HG02981 (cell line): Measurements from ENCODE around the gene OPHN1.

Experiments
- ATAC-seq: cut with Tn5 transposase; IDR thresholded peaks from one replicate; pipeline ENCODE4 v1.9.1; 2021; ENCODE audit warnings: mild to moderate bottlenecking, moderate library complexity; ENCODE audit not compliant: unreplicated experiment

OPHN1 gene

DNA sequence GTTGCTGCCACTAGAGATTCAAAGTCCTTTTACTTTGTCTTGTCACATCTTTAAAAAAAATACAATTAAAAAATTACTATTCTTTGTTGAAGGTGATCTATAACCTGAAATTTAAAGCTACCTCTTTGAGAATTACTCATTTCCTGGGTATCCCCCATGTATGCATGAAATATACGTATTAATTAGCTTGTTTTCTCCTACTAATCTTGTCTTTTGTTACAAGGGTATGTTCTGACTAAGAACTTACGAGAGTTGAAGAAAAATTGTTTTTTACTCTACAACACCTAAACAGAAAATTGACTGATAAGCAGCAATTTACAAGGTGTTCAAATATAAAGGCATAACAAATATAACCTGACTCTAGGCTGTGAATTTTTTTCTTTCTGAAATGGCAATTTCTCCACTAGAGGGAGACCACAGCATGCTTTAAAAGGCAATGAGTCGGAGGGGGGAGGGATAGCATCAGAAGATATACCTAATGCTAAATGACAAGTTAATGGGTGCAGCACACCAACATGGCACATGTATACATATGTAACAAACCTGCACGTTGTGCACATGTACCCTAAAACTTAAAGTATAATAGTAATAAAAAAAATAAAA is 249.6 kb downstream of the OPHN1 start:
- no peak for ATAC-seq

DNA sequence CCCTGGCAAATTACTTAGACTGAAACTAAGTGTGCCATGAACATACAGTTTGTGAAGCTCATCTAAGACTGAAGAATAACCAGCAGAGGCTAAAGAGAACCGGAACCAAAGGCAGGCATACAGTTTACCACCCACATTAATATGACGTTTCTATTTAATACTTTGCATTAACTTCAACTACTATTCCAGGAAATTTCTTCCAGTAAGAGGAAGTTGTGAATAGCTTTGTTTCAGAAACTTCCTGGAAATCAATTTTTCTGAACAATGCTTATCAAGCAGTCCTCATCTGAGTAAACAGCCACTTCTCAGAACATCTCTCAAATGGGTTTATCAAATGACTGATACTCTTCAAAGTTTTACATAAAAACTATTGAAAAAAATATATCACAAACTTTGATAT is 252.7 kb downstream of the OPHN1 start:
- ATAC-seq, result no peak

- no peak for ATAC-seq
These were observed 253.9 kb downstream of the OPHN1 start for GRCh38 chrX:68179355-68179754.

GRCh38 chrX:68177542-68177941 is 255.8 kb downstream of the OPHN1 start:
- ATAC-seq, result no peak

- ATAC-seq, result no peak
These were observed 257.7 kb downstream of the OPHN1 start for GRCh38 chrX:68175562-68175961.

- no peak for ATAC-seq
These were observed 269.9 kb downstream of the OPHN1 start for GRCh38 chrX:68163441-68163840.

- ATAC-seq, result no peak
These were observed 285.4 kb downstream of the OPHN1 start for GRCh38 chrX:68147848-68148247.

DNA sequence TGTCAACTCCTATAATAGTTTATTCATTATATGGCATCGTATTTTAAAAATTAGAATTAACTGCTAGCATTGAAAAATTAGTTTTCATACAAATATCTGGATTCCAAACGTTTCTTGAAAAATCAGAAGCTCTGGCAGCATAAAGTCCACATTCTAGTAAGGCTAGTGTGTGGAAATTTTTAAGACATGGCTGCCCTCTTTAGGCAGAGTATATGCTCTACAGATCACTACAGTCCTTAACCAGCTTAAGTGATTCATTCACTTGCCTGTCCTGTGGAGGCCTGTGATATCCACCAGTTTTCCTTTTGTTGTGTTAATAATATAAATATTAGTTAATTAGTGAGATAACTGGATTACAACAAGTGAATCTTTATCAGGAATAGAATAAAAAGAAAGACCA is 287.2 kb downstream of the OPHN1 start:
- ATAC-seq, result no peak

- no peak for ATAC-seq
These were observed 293.5 kb downstream of the OPHN1 start for GRCh38 chrX:68139791-68140190.

DNA sequence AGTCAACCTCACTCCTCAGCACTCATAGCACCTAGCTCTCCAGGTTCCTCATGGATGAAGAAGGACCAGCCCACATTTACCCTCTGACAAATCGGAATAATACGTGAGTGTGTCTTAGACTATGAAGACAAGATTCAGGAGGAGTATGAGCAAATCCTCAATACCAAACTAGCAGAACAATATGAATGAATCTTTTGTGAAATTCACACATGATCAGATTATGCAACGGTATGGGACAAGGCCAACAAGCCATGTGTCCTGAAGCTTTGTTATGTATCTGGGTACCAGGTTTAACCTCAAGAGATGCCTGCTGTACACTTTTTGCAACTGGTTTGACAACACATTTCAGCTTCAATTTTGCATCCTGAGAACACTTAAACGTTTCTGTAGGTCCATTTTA is 300.1 kb downstream of the OPHN1 start:
- no peak for ATAC-seq

DNA sequence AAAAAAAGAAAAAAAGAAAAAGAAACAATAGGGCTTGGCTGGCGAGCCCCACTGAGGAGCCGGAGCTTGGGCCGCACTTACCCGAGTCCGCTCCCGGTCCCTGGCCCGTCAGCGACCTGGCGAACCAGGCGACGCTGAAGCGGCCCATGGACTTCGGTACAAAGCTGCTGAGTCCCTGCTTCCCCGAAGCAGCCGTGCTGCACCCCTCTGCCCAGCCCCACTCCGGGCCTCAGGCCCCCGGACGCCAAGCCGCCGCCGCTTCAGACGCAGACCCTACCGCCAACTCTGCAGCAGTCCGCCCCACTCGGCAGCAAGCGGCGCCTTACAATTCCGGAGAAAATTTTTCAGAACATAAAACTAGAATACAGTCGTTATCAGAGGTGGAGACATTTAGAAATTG is 300.5 kb downstream of the OPHN1 start:
- no peak for ATAC-seq

DNA sequence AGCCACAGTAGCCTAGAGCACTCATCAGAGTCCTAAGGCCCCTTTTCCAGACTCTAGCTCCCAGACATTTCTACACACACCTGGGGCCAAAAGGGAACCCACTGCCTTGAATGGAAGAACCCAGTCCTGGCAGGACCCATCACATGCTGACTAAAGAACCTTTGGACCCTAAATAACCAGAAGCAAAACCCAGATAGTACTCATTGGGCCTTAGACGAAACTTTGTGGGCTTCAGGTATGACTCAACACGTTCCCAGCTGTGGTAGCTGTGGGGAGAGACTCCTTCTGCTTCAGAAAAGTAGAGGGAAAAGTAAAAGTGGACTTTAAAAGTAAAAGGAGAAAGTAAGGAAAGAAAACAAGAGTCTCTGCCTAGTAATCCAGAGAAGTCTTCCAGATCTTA is 311.5 kb downstream of the OPHN1 start:
- ATAC-seq, result no peak

- ATAC-seq, result no peak
These were observed 311.9 kb downstream of the OPHN1 start for GRCh38 chrX:68121371-68121770.

DNA sequence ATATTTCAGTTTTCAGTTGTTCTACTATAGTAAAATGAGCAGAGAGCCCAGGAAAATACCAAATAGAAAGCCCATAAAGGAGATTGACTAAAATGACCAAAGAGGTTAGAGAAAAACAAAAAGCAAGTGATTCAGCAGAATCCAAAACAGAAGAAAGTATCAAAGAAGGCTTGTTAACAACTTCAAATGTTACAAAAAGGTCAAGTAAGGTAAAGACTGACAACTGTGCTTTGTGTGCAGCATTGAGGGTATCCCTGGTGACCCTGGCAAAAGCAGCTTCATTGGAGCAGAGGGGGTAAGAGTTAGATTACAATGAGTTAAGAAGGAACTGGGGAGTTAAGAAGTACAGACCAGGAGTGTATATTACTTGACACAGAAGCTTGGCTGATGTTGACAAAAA is 317.9 kb downstream of the OPHN1 start:
- ATAC-seq, result no peak

DNA sequence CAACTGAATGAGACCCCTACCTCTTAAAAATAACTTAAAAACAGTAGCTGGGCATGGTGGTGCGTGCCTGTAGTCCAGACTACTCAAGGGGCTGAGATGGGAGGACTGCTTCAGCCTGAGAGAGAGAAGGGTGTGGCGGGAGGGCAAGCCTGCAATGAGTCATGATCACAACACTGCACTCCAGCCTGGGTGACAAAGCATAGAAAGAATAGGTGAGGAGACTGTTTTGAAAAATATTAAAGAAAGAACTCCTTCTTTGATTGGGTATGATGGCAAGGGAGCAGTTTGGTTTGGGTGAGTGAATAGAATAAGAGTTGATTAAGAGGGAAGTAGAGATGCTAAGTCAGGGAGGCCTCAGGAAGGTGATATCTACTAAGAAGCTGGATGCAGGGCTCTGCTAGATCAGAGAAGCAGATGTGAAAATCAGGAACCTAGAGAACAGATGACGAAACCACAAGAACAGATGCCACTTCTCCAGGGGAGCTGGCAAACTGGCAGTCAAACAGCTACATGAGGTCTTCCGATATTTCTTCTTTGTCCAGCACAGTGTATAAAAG is 318.6 kb downstream of the OPHN1 start:
- ATAC-seq, result no peak

DNA sequence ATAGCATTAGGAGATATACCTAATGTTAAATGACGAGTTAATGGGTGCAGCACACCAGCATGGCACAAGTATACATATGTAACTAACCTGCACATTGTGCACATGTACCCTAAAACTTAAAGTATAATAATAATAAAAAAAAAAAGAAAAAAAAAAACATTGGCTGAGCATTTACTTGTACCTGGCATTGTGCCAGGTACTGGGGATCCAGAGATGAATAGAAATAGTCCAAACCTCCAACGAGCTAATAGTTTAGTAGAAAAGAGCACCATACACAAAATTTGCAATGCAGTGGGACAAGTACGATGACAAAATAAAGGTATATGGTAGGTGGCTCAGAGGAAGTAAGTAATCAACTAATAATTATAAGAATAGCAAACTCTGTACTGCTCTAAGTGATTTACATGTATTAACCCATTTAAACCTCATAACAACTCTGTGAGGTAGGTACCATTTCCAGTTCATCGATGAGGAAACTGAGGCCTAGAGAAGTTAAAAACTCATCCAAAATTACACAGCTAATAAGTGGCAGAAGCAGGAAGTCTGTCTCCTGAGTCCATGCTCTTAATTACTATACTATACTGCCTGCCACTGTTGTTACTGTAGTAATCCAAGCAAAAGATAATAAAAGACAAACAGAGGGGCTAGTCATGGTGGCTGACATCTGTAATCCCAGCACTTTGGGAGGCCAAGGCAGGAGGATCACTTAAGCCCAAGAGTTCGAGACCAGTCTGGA is 319.3 kb downstream of the OPHN1 start:
- ATAC-seq, result no peak

GRCh38 chrX:68112321-68112720 is 321.0 kb downstream of the OPHN1 start:
- ATAC-seq, result no peak

DNA sequence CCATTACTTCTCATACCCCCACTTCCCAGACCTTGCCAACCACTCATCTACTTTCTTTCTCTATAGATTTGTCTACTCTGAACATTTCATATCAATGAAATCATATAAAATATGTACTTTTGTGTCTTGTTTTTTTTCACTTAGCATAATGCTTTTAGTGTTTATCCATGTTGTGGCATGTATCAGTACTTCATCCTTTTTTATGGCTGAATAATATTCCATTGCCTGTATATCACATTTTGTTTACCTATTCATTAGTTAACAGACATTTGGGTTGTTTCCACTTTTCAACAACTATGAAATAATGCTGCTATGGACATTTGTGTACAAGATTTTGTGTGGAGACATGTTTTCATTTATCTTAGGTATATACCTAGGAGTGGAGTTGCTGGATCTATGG is 324.1 kb downstream of the OPHN1 start:
- no peak for ATAC-seq

DNA sequence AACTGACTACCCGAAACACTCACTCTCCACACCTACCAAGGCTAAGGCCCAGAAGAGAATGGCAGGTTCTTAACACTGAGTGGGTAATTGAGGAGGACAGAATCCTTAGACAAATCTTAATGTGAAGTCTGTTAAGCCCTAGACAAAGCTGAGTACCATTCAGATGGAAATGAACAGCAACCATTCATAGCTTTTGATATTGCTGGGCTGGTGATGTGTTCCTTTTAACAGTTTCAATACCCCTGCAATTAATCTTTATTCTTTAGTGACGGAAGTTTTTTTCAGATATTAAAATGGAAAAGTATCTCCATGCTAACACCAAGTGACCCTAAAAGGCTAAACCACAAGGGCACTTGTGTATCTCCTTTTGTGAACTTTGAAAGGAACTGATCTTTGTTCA is 334.9 kb downstream of the OPHN1 start:
- no peak for ATAC-seq

- ATAC-seq, result no peak
These were observed 343.0 kb downstream of the OPHN1 start for GRCh38 chrX:68090266-68090665.

DNA sequence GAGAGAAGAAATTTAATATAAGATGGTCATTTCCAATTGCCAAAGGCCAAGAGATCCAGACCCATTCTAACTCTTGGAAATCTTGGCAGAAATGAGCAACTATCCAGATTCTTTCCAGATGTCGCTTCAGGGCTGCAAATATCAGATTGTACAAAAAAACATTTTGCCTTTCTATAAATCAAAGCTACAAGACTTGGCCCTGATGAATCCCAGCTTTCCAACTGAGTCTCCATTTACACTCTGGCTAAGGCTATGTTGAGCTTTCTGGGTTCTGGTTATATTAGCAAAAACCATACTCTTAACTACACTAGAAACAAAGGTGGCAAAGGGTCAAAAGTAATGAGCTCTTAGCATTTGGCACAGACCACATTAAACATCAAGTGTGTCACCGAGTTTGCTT is 345.8 kb downstream of the OPHN1 start:
- ATAC-seq, result no peak

- no peak for ATAC-seq
These were observed 346.6 kb downstream of the OPHN1 start for GRCh38 chrX:68086709-68087108.

DNA sequence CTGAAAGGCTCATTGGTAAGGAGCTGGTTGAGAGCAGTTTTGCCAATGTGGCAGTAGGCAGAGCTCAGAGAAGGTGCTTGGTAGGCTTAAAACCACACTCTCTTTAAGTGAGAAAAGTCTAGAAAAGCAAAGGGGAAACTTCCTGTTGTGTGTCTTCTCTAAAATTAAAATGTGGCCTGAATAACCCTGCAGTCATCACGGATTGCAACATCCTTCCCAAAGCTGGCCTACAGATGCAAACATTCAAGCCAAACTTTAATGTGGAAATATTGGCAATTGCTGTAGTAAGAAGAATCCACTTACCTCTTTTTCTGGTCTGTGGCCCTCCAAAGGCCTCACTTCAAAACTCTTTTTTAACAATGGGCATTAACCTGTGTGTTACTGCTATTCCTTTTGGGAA is 348.5 kb downstream of the OPHN1 start:
- ATAC-seq, result no peak
